Stimulated activated CD8-positive, alpha-beta memory T cell treated with anti-CD3 and anti-CD28 coated beads, Interleukin-12 subunit alpha, Interleukin-12 subunit beta, amount 100 ng/mL, for 4 hours (primary cell): ENCODE results near the gene AKAIN1.

Source experiments
- DNase-seq: peaks from one replicate; pipeline ENCODE4 v3.0.0-alpha.2; 2020; ENCODE audit warnings: low read depth

Gene AKAIN1

GRCh38 chr18:5093902-5094301 is 103.2 kb downstream of the AKAIN1 start:
- no peak for DNase-seq
